Bronchial epithelial cell (primary cell): ENCODE results near the gene PHLDA1. TPM values are rescaled to one million over a fixed set of nuclear protein-coding genes. Genes with fewer than 3 reads are reported as not detected.

Experiments
- DNase-seq: peaks from one replicate; pipeline ENCODE4 v3.0.0-alpha.2; 2010; ENCODE audit warnings: low read depth
- FAIRE-seq: peaks from 2 replicates; lab custom pipeline; 2011; peaks lifted over from hg19 to GRCh38; lab: Jason Lieb, UNC
- H3K27me3 ChIP-seq: 2 replicates; pipeline ENCODE4 v1.5.1; 2011; ENCODE audit warnings: low read length; ENCODE audit not compliant: control insufficient read depth, insufficient read depth
- H3K36me3 ChIP-seq: 2 replicates; pipeline ENCODE4 v1.5.1; 2011; ENCODE audit warnings: low read length; ENCODE audit not compliant: control insufficient read depth, insufficient read depth
- H3K4me3 ChIP-seq: 2 replicates; pipeline ENCODE4 v1.5.1; 2011; ENCODE audit warnings: mild to moderate bottlenecking, low read depth, low read length, control low read depth
- CTCF ChIP-seq: IDR thresholded peaks from 2 replicates; pipeline ENCODE4 v1.5.1; 2011; ENCODE audit warnings: mild to moderate bottlenecking, moderate library complexity, low read length, control low read depth, inconsistent platforms; ENCODE audit not compliant: insufficient read depth, severe bottlenecking
- total RNA-seq: library from RNA; depleted of rRNA; stranded (reverse); fragments of >200 nt; gene quantifications from 2 replicates; pipeline ENCODE4 v1.2.1, GENCODE V29; 2014

The PHLDA1 gene
- total RNA-seq, 1 donor from 2014 or later: 27.9 TPM

- DNase-seq (peak; percentile 79), FAIRE-seq (no peak)
- TF ChIP-seq CTCF: peak; percentile 73
- no peaks in the 10 kb centered on the region for H3K27me3 ChIP-seq
- H3K4me3 ChIP-seq: no peak overlapping the region
- no peaks in the 10 kb centered on the region for H3K36me3 ChIP-seq
These were observed 5.8 kb upstream of the PHLDA1 start for GRCh38 chr12:76037130-76038103.

- TF ChIP-seq CTCF: no peak
- Histone ChIP-seq H3K4me3 (no peak overlapping the region), H3K27me3 (no peaks in the 10 kb centered on the region), H3K36me3 (peaks cover 4% of the 10 kb centered on the region)
- FAIRE-seq (no peak), DNase-seq (no peak)
These were observed 3.5 kb upstream of the PHLDA1 start for GRCh38 chr12:76035045-76035444.

GRCh38 chr12:76033081-76034011, 1.8 kb upstream of the PHLDA1 start:
- TF ChIP-seq CTCF: no peak
- no peak for FAIRE-seq
- peak overlapping the region; percentile 98 for H3K4me3 ChIP-seq
- DNase-seq: no peak
- H3K36me3 ChIP-seq: peaks cover 4% of the 10 kb centered on the region
- no peaks in the 10 kb centered on the region for H3K27me3 ChIP-seq

- no peaks in the 10 kb centered on the region for H3K27me3 ChIP-seq
- no peak for TF ChIP-seq CTCF
- H3K36me3 ChIP-seq: peaks cover 4% of the 10 kb centered on the region
- H3K4me3 ChIP-seq: peak overlapping the region; percentile 98
- FAIRE-seq (no peak), DNase-seq (peak; percentile 57)
These were observed 736 bp upstream of the PHLDA1 start for GRCh38 chr12:76032043-76032981.

GRCh38 chr12:76031081-76031413, 529 bp downstream of the PHLDA1 start:
- Histone ChIP-seq H3K36me3 (peaks cover 4% of the 10 kb centered on the region), H3K27me3 (no peaks in the 10 kb centered on the region), H3K4me3 (peak overlapping the region; percentile 98)
- FAIRE-seq (no peak), DNase-seq (no peak)
- no peak for TF ChIP-seq CTCF
